Lung (tissue), 12 donors: Measurements from ENCODE around the gene TLE5. TPM values are rescaled to one million over a fixed set of nuclear protein-coding genes. Genes with fewer than 3 reads are reported as not detected.
A peak's percentile ranks its signal among the peaks of the same experiment; 100 is the strongest.

Experiments
- ATAC-seq: fragments of 200-7000 bp; cut with Tn5 transposase; one replicate; pipeline ENCODE4 v1.9.1; 2020; ENCODE audit warnings: moderate number of reproducible peaks; ENCODE audit not compliant: insufficient read depth, low FRiP score
- DNase-seq, 3 donors: peaks; one replicate each; pipeline ENCODE4 v3.0.0-alpha.2; 2013 to 2017
- H3K27ac ChIP-seq, 2 donors: one replicate each; pipeline ENCODE4 v1.5.1; 2013; ENCODE audit warnings: mild to moderate bottlenecking in 2 of 2, moderate library complexity in 2 of 2, control low read depth in 1 of 2, inconsistent platforms in 1 of 2, low read depth in 1 of 2, low read length in 1 of 2
- H3K27me3 ChIP-seq, 3 donors: one replicate each; pipeline ENCODE4 v1.5.1; 2013; ENCODE audit warnings: low read length in 2 of 3; ENCODE audit not compliant: control insufficient read depth in 3 of 3, insufficient read depth in 3 of 3
- H3K36me3 ChIP-seq, 4 donors: one replicate each; pipeline ENCODE4 v1.5.1; 2013; ENCODE audit warnings: low read length in 4 of 4, mild to moderate bottlenecking in 1 of 4, moderate library complexity in 1 of 4; ENCODE audit not compliant: control insufficient read depth in 4 of 4, insufficient read depth in 4 of 4
- H3K4me1 ChIP-seq, 5 donors: one replicate each; pipeline ENCODE4 v1.5.1; 2013; ENCODE audit warnings: low read length in 5 of 5, mild to moderate bottlenecking in 2 of 5, moderate library complexity in 1 of 5; ENCODE audit not compliant: control insufficient read depth in 5 of 5, insufficient read depth in 5 of 5
- H3K4me3 ChIP-seq: one replicate; pipeline ENCODE4 v1.5.1; 2013; ENCODE audit warnings: mild to moderate bottlenecking, control low read depth, moderate library complexity
- H3K9ac ChIP-seq, 2 donors: one replicate each; pipeline ENCODE4 v1.5.1; 2013; ENCODE audit warnings: low read length in 2 of 2, control low read depth in 1 of 2; ENCODE audit not compliant: insufficient read depth in 1 of 2
- H3K9me3 ChIP-seq, 4 donors: one replicate each; pipeline ENCODE4 v1.5.1; 2013; ENCODE audit warnings: low read length in 3 of 4, mild to moderate bottlenecking in 1 of 4, moderate library complexity in 1 of 4; ENCODE audit not compliant: control insufficient read depth in 4 of 4, insufficient read depth in 3 of 4
- WGBS, 2 donors: extraction: QIAGEN DNeasy Blood & Tissue Kit; methylation state at CpG; one replicate each; pipeline ENCODE4 v1.1.7; 2013; 5-methylcytosine and 5-hydroxymethylcytosine counted together
- polyA plus RNA-seq, 2 donors: library from polyadenylated mRNA; stranded (reverse); fragments of 200-250 nt; gene quantifications; one replicate each; pipeline ENCODE4 v1.2.1, GENCODE V29; 2013
- total RNA-seq, 2 donors: library from RNA; depleted of rRNA in 1 of 2; stranded (reverse); fragments of >200 nt in 1 of 2; gene quantifications; one replicate each; pipeline ENCODE4 v1.2.1, GENCODE V29; 2014 to 2021
- TF ChIP-seq, protein P1 (sequence below): IDR thresholded peaks from 2 replicates; pipeline ENCODE4 v1.5.1; 2012; ENCODE audit warnings: mild to moderate bottlenecking; ENCODE audit errors: control extremely low read depth, extremely low read depth
- donor health status: control.
- donor health status: control.
- donor health status: Bipolar disorder and iron deficiency.
- donor health status: healthy.
- donor health status: DM: yes; HTN: yes; CAD: no.

The TLE5 gene
- total and polyA plus RNA-seq, 4 donors, result 179 to 797 (median 410) TPM

DNA sequence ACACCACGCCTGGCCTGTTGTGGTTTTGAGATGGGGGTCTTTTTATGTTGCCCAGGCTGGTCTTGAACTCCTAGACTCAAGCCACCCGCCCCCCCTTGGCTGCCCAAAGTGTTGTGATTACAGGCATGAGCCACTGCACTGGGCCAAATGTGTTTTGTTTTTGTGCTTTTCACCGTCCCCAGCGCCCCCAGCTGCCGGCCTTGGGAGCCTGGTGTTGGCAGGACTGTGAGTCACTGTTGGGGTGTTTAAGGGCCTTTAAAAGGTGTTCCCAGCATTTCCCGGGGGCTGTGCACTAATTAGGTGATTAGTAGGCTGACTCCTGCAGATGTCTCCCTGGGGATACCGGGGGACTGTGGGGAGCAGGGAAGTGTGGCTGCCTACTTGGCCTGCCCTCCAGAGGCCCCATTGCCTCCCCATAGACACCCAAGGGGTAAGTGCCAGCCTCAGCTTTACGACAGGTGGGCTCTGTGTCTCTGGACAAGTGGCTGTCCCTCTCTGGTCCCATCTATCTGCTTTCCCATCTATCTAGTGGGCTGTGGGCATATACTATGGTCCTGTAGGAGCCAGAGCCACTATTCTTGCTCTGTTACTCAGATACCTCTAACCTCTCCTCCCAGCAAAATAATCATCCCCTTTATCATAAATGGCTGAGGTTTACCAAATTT lies 11.8 kb upstream of the TLE5 start:
- ATAC-seq (no peak), DNase-seq (peak in 2 of 3 donors; percentile 24 to 48)
- no peak overlapping the region for H3K9ac ChIP-seq
- H3K36me3 ChIP-seq, result no peaks in the 10 kb centered on the region
- WGBS, 2 donors, result 69% methylated on average over 8 of the region's 8 CpGs
- no peaks in the 10 kb centered on the region for H3K9me3 ChIP-seq
- H3K4me3 ChIP-seq, result no peak overlapping the region
- peaks cover 0 to 9% (median 7%) of the 10 kb centered on the region in 5 donors for H3K4me1 ChIP-seq
- TF ChIP-seq, protein P1, sequence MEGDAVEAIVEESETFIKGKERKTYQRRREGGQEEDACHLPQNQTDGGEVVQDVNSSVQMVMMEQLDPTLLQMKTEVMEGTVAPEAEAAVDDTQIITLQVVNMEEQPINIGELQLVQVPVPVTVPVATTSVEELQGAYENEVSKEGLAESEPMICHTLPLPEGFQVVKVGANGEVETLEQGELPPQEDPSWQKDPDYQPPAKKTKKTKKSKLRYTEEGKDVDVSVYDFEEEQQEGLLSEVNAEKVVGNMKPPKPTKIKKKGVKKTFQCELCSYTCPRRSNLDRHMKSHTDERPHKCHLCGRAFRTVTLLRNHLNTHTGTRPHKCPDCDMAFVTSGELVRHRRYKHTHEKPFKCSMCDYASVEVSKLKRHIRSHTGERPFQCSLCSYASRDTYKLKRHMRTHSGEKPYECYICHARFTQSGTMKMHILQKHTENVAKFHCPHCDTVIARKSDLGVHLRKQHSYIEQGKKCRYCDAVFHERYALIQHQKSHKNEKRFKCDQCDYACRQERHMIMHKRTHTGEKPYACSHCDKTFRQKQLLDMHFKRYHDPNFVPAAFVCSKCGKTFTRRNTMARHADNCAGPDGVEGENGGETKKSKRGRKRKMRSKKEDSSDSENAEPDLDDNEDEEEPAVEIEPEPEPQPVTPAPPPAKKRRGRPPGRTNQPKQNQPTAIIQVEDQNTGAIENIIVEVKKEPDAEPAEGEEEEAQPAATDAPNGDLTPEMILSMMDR, result no peak
- H3K27me3 ChIP-seq, result no peaks in the 10 kb centered on the region
- H3K27ac ChIP-seq, result no peak overlapping the region

DNA sequence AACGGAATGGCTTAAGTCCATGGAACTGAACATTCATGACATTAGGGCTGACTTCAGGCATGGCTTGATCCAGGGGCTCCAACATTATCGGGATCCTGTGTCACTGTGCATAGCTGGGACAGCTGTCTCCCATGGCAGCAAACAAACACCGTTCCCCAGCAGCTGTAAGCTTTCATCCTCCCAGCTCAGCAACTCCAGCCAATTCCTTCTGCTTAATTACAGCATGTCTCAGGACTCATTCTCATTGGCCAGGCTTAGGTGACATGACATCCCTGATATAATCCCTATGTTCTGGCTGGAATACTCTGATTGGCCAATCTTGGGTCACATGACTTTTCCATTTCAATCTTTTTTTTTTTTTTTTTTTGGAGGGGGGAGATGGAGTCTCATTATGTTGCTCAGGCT lies 10.9 kb upstream of the TLE5 start:
- no peaks in the 10 kb centered on the region for H3K36me3 ChIP-seq
- H3K4me3 ChIP-seq, result no peak overlapping the region
- ATAC-seq, result no peak
- no peaks in the 10 kb centered on the region for H3K27me3 ChIP-seq
- peaks cover 0 to 9% (median 7%) of the 10 kb centered on the region in 5 donors for H3K4me1 ChIP-seq
- DNase-seq, result peak; percentile 92 to 96 (median 96)
- no peaks in the 10 kb centered on the region for H3K9me3 ChIP-seq
- no peak overlapping the region for H3K27ac ChIP-seq
- TF ChIP-seq, protein P1, result no peak
- 57 to 65% methylated on average over 3 of the region's 3 CpGs for WGBS, 2 donors
- no peak overlapping the region for H3K9ac ChIP-seq

DNA sequence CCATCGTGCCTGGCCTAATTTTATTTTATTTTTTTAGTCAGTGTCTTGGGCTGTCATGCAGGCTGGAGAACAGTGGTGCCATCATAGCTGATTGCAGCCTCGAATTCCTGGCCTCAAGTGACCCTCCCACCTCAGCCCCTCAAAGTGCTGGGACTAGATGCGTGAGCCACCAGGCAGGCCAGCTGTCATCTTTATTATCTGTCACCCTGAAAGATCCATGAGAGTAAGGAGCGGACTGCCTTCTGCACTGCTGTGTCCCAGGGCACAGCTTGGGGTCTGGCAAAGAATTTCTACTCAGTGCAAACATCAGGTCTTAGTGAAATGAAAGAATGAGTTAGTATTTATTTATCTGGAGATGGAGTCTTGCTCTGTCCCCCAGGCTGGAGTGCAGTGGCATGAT lies 9.5 kb upstream of the TLE5 start:
- H3K27me3 ChIP-seq, result no peaks in the 10 kb centered on the region
- no peak overlapping the region for H3K27ac ChIP-seq
- H3K9ac ChIP-seq, result no peak overlapping the region
- peaks cover 0 to 9% (median 7%) of the 10 kb centered on the region in 5 donors for H3K4me1 ChIP-seq
- H3K36me3 ChIP-seq, result no peaks in the 10 kb centered on the region
- TF ChIP-seq, protein P1, result no peak
- peak in 1 of 3 donors; percentile 31 for DNase-seq
- ATAC-seq, result no peak
- H3K9me3 ChIP-seq, result no peaks in the 10 kb centered on the region
- no peak overlapping the region for H3K4me3 ChIP-seq
- WGBS, 2 donors, result 74 to 84% methylated on average over 4 of the region's 4 CpGs
